GM12878 (cell line): ENCODE measurements around the gene PRPSAP1. TPM values are rescaled to one million over a fixed set of nuclear protein-coding genes. Genes with fewer than 3 reads are reported as not detected.
A peak's percentile ranks its signal among the peaks of the same experiment; 100 is the strongest.

Source experiments
- ATF3 ChIP-seq: IDR thresholded peaks from 2 replicates; pipeline ENCODE4 v1.6.1; 2011; ENCODE audit warnings: low read depth, mild to moderate bottlenecking, low read length, moderate library complexity, borderline replicate concordance; ENCODE audit errors: extremely low read depth
- BCL11A ChIP-seq: IDR thresholded peaks from 2 replicates; pipeline ENCODE4 v1.6.1; 2011; ENCODE audit warnings: low read depth, low read length
- BCL3 ChIP-seq: IDR thresholded peaks from 2 replicates; pipeline ENCODE4 v1.6.1; 2011; ENCODE audit warnings: borderline replicate concordance, low read depth, mild to moderate bottlenecking, moderate library complexity, low read length; ENCODE audit not compliant: insufficient read depth, poor library complexity, severe bottlenecking
- E2F4 ChIP-seq: IDR thresholded peaks from 2 replicates; pipeline ENCODE4 v1.6.1; 2012; ENCODE audit warnings: low read depth, low read length, improper control_type of control experiment
- IKZF2 ChIP-seq, 2 experiments: fragments of 450-650 bp; IDR thresholded peaks; 2 replicates each; pipeline ENCODE4 v1.6.1; 2017; ENCODE audit warnings: mild to moderate bottlenecking in 2 of 2, moderate library complexity in 2 of 2
- MLLT1 ChIP-seq: fragments of 450-650 bp; IDR thresholded peaks from 2 replicates; pipeline ENCODE4 v1.6.1; 2016; ENCODE audit warnings: mild to moderate bottlenecking
- MXI1 ChIP-seq: fragments of 150-350 bp; IDR thresholded peaks from 2 replicates; pipeline ENCODE4 v1.6.1; 2011; ENCODE audit warnings: low read depth, mild to moderate bottlenecking, inconsistent platforms, low read length, improper control_type of control experiment
- NBN ChIP-seq: fragments of 450-650 bp; IDR thresholded peaks from 2 replicates; pipeline ENCODE4 v1.6.1; 2016
- NFIC ChIP-seq: IDR thresholded peaks from 2 replicates; pipeline ENCODE4 v1.6.1; 2012; ENCODE audit warnings: low read depth, mild to moderate bottlenecking, inconsistent platforms, low read length, moderate library complexity
- POLR2A ChIP-seq: IDR thresholded peaks from 2 replicates; pipeline ENCODE4 v1.6.1; 2011; ENCODE audit warnings: low read depth, mild to moderate bottlenecking, low read length
- RUNX3 ChIP-seq: IDR thresholded peaks from 2 replicates; pipeline ENCODE4 v1.6.1; 2012; ENCODE audit warnings: low read length, inconsistent platforms
- SIN3A ChIP-seq: IDR thresholded peaks from 2 replicates; pipeline ENCODE4 v1.6.1; 2012; ENCODE audit warnings: low read depth, low read length, improper control_type of control experiment
- TARDBP ChIP-seq: IDR thresholded peaks from 2 replicates; pipeline ENCODE4 v1.6.1; 2016; ENCODE audit warnings: borderline replicate concordance
- YBX1 ChIP-seq: fragments of 450-650 bp; IDR thresholded peaks from 2 replicates; pipeline ENCODE4 v1.6.1; 2016; ENCODE audit warnings: antibody characterized with exemption
- YY1 ChIP-seq: IDR thresholded peaks from 2 replicates; pipeline ENCODE4 v1.6.1; 2011; ENCODE audit warnings: low read depth, mild to moderate bottlenecking, low read length
- ZBTB33 ChIP-seq: fragments of 450-650 bp; IDR thresholded peaks from 2 replicates; pipeline ENCODE4 v1.6.1; 2017; ENCODE audit warnings: mild to moderate bottlenecking
- polyA plus RNA-seq, 11 experiments: library from polyadenylated mRNA; depleted of rRNA in 4 of 11; unstranded in 6 of 11; stranded (reverse) in 5 of 11; fragments of >200 nt; fragmentation: Nextera tagmentation in 4 of 11; fragmentation: Illumina TruSeq in 1 of 11; extraction: Ambion mirVana in 4 of 11; extraction: Trizol in 1 of 11; gene quantifications; 1 replicate in 1 of 11; 2 replicates in 10 of 11; pipeline versions ENCODE4 v1.2.1 to v1.2.3, GENCODE V29; 2011 to 2016; ENCODE audit warnings: inconsistent platforms in 2 of 11, missing spikeins in 2 of 11, low read depth in 1 of 11
- total RNA-seq, 4 experiments: library from RNA; depleted of rRNA in 3 of 4; stranded (reverse); fragments of >200 nt in 3 of 4; fragmentation: Illumina TruSeq in 1 of 4; extraction: Trizol in 1 of 4; gene quantifications; 2 replicates each; pipeline versions ENCODE4 v1.2.1 to v1.2.3, GENCODE V29; 2013 to 2021
- TF ChIP-seq, protein P1 (sequence below): fragments of 450-650 bp; IDR thresholded peaks from 2 replicates; pipeline ENCODE4 v1.6.1; 2017; ENCODE audit warnings: mild to moderate bottlenecking, moderate library complexity
- TF ChIP-seq, protein P2 (sequence below): fragments of 450-650 bp; IDR thresholded peaks from 2 replicates; pipeline ENCODE4 v1.6.1; 2014; ENCODE audit warnings: mild to moderate bottlenecking

Gene PRPSAP1
- total and polyA plus RNA-seq, 10 of the 15 experiments (the other 5 are each of a cell fraction or from before 2014, with no cell fraction given) = 15.8 to 84.2 (median 44.2) TPM

- TF ChIP-seq E2F4 = no peak
- TF ChIP-seq SIN3A = no peak
- no peak for TF ChIP-seq ATF3
- TF ChIP-seq BCL11A = no peak
- TF ChIP-seq NBN = 0 out of 2 replicates have a peak, but pooled peaks have one; percentile 23
- TF ChIP-seq POLR2A = no peak
- no peak for TF ChIP-seq TARDBP
- TF ChIP-seq, protein P1, sequence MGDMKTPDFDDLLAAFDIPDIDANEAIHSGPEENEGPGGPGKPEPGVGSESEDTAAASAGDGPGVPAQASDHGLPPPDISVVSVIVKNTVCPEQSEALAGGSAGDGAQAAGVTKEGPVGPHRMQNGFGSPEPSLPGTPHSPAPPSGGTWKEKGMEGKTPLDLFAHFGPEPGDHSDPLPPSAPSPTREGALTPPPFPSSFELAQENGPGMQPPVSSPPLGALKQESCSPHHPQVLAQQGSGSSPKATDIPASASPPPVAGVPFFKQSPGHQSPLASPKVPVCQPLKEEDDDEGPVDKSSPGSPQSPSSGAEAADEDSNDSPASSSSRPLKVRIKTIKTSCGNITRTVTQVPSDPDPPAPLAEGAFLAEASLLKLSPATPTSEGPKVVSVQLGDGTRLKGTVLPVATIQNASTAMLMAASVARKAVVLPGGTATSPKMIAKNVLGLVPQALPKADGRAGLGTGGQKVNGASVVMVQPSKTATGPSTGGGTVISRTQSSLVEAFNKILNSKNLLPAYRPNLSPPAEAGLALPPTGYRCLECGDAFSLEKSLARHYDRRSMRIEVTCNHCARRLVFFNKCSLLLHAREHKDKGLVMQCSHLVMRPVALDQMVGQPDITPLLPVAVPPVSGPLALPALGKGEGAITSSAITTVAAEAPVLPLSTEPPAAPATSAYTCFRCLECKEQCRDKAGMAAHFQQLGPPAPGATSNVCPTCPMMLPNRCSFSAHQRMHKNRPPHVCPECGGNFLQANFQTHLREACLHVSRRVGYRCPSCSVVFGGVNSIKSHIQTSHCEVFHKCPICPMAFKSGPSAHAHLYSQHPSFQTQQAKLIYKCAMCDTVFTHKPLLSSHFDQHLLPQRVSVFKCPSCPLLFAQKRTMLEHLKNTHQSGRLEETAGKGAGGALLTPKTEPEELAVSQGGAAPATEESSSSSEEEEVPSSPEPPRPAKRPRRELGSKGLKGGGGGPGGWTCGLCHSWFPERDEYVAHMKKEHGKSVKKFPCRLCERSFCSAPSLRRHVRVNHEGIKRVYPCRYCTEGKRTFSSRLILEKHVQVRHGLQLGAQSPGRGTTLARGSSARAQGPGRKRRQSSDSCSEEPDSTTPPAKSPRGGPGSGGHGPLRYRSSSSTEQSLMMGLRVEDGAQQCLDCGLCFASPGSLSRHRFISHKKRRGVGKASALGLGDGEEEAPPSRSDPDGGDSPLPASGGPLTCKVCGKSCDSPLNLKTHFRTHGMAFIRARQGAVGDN = peak; percentile 62
- TF ChIP-seq ZBTB33 = 0 out of 2 replicates have a peak, but pooled peaks have one; percentile 16
- peak in 1 of 2 experiments; percentile 27; a peak in 1 of 4 replicates for TF ChIP-seq IKZF2 (IDR thresholded peaks at IDR 0.05)
- no peak for TF ChIP-seq NFIC
- TF ChIP-seq RUNX3 = peak; percentile 66
- no peak for TF ChIP-seq MLLT1
- no peak for TF ChIP-seq YBX1
- TF ChIP-seq YY1 = peak; percentile 73
- no peak for TF ChIP-seq BCL3
- TF ChIP-seq, protein P2, sequence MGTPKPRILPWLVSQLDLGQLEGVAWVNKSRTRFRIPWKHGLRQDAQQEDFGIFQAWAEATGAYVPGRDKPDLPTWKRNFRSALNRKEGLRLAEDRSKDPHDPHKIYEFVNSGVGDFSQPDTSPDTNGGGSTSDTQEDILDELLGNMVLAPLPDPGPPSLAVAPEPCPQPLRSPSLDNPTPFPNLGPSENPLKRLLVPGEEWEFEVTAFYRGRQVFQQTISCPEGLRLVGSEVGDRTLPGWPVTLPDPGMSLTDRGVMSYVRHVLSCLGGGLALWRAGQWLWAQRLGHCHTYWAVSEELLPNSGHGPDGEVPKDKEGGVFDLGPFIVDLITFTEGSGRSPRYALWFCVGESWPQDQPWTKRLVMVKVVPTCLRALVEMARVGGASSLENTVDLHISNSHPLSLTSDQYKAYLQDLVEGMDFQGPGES = no peak
- no peak for TF ChIP-seq MXI1
These were observed 32.4 kb upstream of the PRPSAP1 start (continued) for GRCh38 chr17:76385892-76386786.
